ENCODE data around the gene UTP14A. TPM values are rescaled to one million over a fixed set of nuclear protein-coding genes. Genes with fewer than 3 reads are reported as not detected.

Gene UTP14A
- total and polyA plus RNA-seq, 2 donors (not counting 3 experiments of a cell fraction or from before 2014, with no cell fraction given): 6.5 to 27.7 TPM

DNA sequence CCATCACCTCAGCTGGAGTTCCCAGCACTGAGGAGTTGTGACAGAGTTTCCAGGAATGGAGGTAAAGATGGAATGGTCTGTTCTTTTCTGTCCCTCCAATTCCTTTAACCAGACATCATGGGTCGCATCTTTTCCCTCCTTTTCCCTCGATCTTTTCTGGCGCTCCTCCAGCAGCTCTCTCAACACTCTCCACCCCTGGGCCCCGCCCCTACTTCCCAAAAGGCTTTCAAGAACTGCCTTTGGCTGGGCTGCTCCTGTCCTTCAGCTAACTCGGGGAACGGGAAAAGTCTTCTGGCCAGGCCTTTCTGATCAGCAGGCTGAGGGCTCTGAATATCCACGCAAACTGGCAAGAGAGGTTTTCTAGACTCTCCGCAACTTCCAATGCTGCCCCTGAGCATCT lies 34.0 kb downstream of the UTP14A start:
- H3K9me3 ChIP-seq (replicated peaks; ENCODE audit: control insufficient read depth, insufficient read depth, low read length): no peaks in the 10 kb centered on the region
- H3K4me3 ChIP-seq (replicated peaks in 1 of 3; ENCODE audit: insufficient read depth in 1 of 3, low read depth in 1 of 3, low read length in 3 of 3): no peak overlapping the region
- dilution Hi-C loops (cut with MboI; ENCODE audit: extremely low pct_ligation_motif_present, low sequenced_read_pairs): no loop called here
- no peak overlapping the region for H3K4me2 ChIP-seq (ENCODE audit: insufficient read depth, low read length)
- H3K36me3 ChIP-seq (ENCODE audit: control insufficient read depth in 2 of 2, extremely low read depth in 1 of 2, insufficient read depth in 2 of 2, low read length in 2 of 2): no peaks in the 10 kb centered on the region
- H3K9me1 ChIP-seq (replicated peaks; ENCODE audit: control insufficient read depth, extremely low read depth, insufficient read depth, low read length): no peaks in the 10 kb centered on the region
- no peak overlapping the region for H2AFZ ChIP-seq (ENCODE audit: low read depth, low read length)
- FAIRE-seq: peak; percentile 8
- H3K27me3 ChIP-seq (ENCODE audit: control insufficient read depth in 2 of 2, insufficient read depth in 2 of 2, low read length in 2 of 2): peaks cover 6 to 13% of the 10 kb centered on the region in 2 experiments
- intact Hi-C loops (cut with micrococcal nuclease): no loop called here
- no peaks in the 10 kb centered on the region for H4K20me1 ChIP-seq (replicated peaks; ENCODE audit: control insufficient read depth, extremely low read depth, insufficient read depth, low read length)
- no peak overlapping the region for H3K27ac ChIP-seq (ENCODE audit: insufficient read depth, low read depth, low read length)
- POLR2A ChIA-PET: no interaction called here
- no peak for TF ChIP-seq POLR2AphosphoS5 (IDR thresholded peaks at IDR 0.05; ENCODE audit: insufficient read depth, low read depth, low read length)
- TF ChIP-seq EZH2 (IDR thresholded peaks at IDR 0.05; ENCODE audit: borderline replicate concordance, low read depth, low read length, severe bottlenecking): no peak
- no peak for DNase-seq (ENCODE audit: low read depth, low spot score)
- no peaks in the 10 kb centered on the region for H3K4me1 ChIP-seq (ENCODE audit: control insufficient read depth, extremely low read depth, insufficient read depth, low read length)
- H3K9ac ChIP-seq (replicated peaks; ENCODE audit: extremely low read depth, insufficient read depth, low read length): no peak overlapping the region
- no peaks in the 10 kb centered on the region for H3K79me2 ChIP-seq (ENCODE audit: control insufficient read depth, insufficient read depth, low read length)
- CTCF ChIA-PET: interaction anchor here (1.1 to 1.4 kb wide), 2 partner anchors 14 to 87 kb away, joined by 3 read pairs; no protein-coding TSS in a partner anchor
- BruUV-seq (replicated peaks): no TSS peak

DNA sequence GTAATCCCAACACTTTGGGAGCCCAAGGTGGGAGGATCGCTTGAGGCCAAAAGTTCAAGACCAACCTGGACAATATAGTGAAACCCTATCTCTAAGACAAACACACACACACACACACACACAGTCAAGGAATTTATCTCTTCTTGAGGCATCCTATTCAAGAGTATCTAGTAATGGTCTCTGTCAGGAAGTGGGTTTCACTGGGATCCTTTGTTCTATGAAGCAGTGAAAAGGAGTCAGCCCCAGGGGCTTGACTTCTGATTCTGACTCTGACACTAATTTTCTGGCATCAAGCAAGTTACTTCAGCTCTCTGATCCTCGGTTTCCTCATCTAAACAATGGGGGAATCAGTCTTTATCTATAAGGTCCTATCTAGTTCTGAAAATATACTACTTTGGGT lies 34.8 kb downstream of the UTP14A start:
- CTCF ChIA-PET: interaction anchor here (1.4 kb wide), 2 partner anchors 87 to 120 kb away, joined by 3 to 5 read pairs; no protein-coding TSS in a partner anchor
- no TSS peak for BruUV-seq (replicated peaks)
- FAIRE-seq: no peak

More for the DNA sequence above, 34.8 kb downstream of the UTP14A start:
- DNase-seq (ENCODE audit: low read depth, low spot score): no peak
- intact Hi-C loops (cut with micrococcal nuclease): no loop called here
- TF ChIP-seq, protein P1, sequence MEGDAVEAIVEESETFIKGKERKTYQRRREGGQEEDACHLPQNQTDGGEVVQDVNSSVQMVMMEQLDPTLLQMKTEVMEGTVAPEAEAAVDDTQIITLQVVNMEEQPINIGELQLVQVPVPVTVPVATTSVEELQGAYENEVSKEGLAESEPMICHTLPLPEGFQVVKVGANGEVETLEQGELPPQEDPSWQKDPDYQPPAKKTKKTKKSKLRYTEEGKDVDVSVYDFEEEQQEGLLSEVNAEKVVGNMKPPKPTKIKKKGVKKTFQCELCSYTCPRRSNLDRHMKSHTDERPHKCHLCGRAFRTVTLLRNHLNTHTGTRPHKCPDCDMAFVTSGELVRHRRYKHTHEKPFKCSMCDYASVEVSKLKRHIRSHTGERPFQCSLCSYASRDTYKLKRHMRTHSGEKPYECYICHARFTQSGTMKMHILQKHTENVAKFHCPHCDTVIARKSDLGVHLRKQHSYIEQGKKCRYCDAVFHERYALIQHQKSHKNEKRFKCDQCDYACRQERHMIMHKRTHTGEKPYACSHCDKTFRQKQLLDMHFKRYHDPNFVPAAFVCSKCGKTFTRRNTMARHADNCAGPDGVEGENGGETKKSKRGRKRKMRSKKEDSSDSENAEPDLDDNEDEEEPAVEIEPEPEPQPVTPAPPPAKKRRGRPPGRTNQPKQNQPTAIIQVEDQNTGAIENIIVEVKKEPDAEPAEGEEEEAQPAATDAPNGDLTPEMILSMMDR (IDR thresholded peaks at IDR 0.05; ENCODE audit: extremely low read depth in 1 of 2, insufficient read depth in 1 of 2, low read depth in 1 of 2, low read length in 2 of 2): no peak
- TF ChIP-seq GATA2 (IDR thresholded peaks at IDR 0.05; ENCODE audit: insufficient read depth, insufficient read length, low read depth, low read length) (no peak), EZH2 (IDR thresholded peaks at IDR 0.05; ENCODE audit: borderline replicate concordance, low read depth, low read length, severe bottlenecking) (no peak), POLR2AphosphoS5 (IDR thresholded peaks at IDR 0.05; ENCODE audit: insufficient read depth, low read depth, low read length) (no peak), JUN (IDR thresholded peaks at IDR 0.05; ENCODE audit: borderline replicate concordance, insufficient read depth, insufficient read length, low read depth) (no peak), POLR2A (IDR thresholded peaks at IDR 0.05; ENCODE audit: low read depth, low read length) (no peak), MYC (IDR thresholded peaks at IDR 0.05; ENCODE audit: low read depth, low read length) (no peak), FOS (IDR thresholded peaks at IDR 0.05; ENCODE audit: borderline replicate concordance, insufficient read depth, low read length) (no peak)
- TF ChIP-seq, protein P2, sequence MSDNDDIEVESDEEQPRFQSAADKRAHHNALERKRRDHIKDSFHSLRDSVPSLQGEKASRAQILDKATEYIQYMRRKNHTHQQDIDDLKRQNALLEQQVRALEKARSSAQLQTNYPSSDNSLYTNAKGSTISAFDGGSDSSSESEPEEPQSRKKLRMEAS (IDR thresholded peaks at IDR 0.05; ENCODE audit: insufficient read depth, insufficient read length): no peak
- H3K4me2 ChIP-seq (ENCODE audit: insufficient read depth, low read length): no peak overlapping the region
- H3K36me3 ChIP-seq (ENCODE audit: control insufficient read depth in 2 of 2, extremely low read depth in 1 of 2, insufficient read depth in 2 of 2, low read length in 2 of 2): no peaks in the 10 kb centered on the region
- no peak overlapping the region for H3K9ac ChIP-seq (replicated peaks; ENCODE audit: extremely low read depth, insufficient read depth, low read length)
- no peak overlapping the region for H3K4me3 ChIP-seq (replicated peaks in 1 of 3; ENCODE audit: insufficient read depth in 1 of 3, low read depth in 1 of 3, low read length in 3 of 3)
- H3K79me2 ChIP-seq (ENCODE audit: control insufficient read depth, insufficient read depth, low read length): no peaks in the 10 kb centered on the region
- dilution Hi-C loops (cut with MboI; ENCODE audit: extremely low pct_ligation_motif_present, low sequenced_read_pairs): no loop called here
- no peaks in the 10 kb centered on the region for H3K9me3 ChIP-seq (replicated peaks; ENCODE audit: control insufficient read depth, insufficient read depth, low read length)
- H3K27me3 ChIP-seq (ENCODE audit: control insufficient read depth in 2 of 2, insufficient read depth in 2 of 2, low read length in 2 of 2): peaks cover 6 to 13% of the 10 kb centered on the region in 2 experiments
- no peaks in the 10 kb centered on the region for H3K4me1 ChIP-seq (ENCODE audit: control insufficient read depth, extremely low read depth, insufficient read depth, low read length)
- no peak overlapping the region for H3K27ac ChIP-seq (ENCODE audit: insufficient read depth, low read depth, low read length)
- POLR2A ChIA-PET: no interaction called here
- H3K9me1 ChIP-seq (replicated peaks; ENCODE audit: control insufficient read depth, extremely low read depth, insufficient read depth, low read length): no peaks in the 10 kb centered on the region
- H4K20me1 ChIP-seq (replicated peaks; ENCODE audit: control insufficient read depth, extremely low read depth, insufficient read depth, low read length): no peaks in the 10 kb centered on the region
- H2AFZ ChIP-seq (ENCODE audit: low read depth, low read length): no peak overlapping the region

All from endothelial cell of umbilical vein (primary cell).